Loucy (cell line): ENCODE data around the gene ATRNL1.

Experiments
- H2AFZ ChIP-seq: fragments of 200-600 bp; sonication (generic); 2 replicates; pipeline ENCODE4 v1.6.0; 2016; ENCODE audit warnings: antibody characterized with exemption, mild to moderate bottlenecking, low read length, moderate library complexity
- H3F3A ChIP-seq: fragments of 200-600 bp; 2 replicates; pipeline ENCODE4 v1.6.0; 2016; ENCODE audit warnings: antibody characterized with exemption, low read depth, mild to moderate bottlenecking
- H3K27me3 ChIP-seq: fragments of 200-600 bp; sonication (generic); 2 replicates; pipeline ENCODE4 v1.6.1; 2014; ENCODE audit warnings: low read length, mild to moderate bottlenecking; ENCODE audit not compliant: insufficient read depth, poor library complexity, severe bottlenecking
- H3K36me3 ChIP-seq: fragments of 200-600 bp; sonication (generic); 2 replicates; pipeline ENCODE4 v1.6.1; 2016; ENCODE audit warnings: low read length; ENCODE audit not compliant: insufficient read depth
- H3K4me1 ChIP-seq: fragments of 200-600 bp; sonication (generic); 2 replicates; pipeline ENCODE4 v1.5.1; 2014; ENCODE audit warnings: low read length, mild to moderate bottlenecking; ENCODE audit not compliant: insufficient read depth, poor library complexity, severe bottlenecking
- H3K4me2 ChIP-seq: fragments of 200-600 bp; sonication (generic); 2 replicates; pipeline ENCODE4 v1.6.0; 2014; ENCODE audit warnings: antibody characterized with exemption, low read length, low read depth, mild to moderate bottlenecking; ENCODE audit not compliant: poor library complexity, severe bottlenecking
- H3K4me3 ChIP-seq: fragments of 200-600 bp; sonication (generic); 2 replicates; pipeline ENCODE4 v1.5.1; 2014; ENCODE audit warnings: low read length, mild to moderate bottlenecking, mixed read lengths; ENCODE audit not compliant: poor library complexity, severe bottlenecking
- H3K79me2 ChIP-seq: fragments of 200-600 bp; sonication (generic); 2 replicates; pipeline ENCODE4 v1.6.1; 2014; ENCODE audit warnings: low read length; ENCODE audit not compliant: insufficient read depth
- H3K9ac ChIP-seq: fragments of 200-600 bp; sonication (generic); 2 replicates; pipeline ENCODE4 v1.6.0; 2014; ENCODE audit warnings: mild to moderate bottlenecking, low read depth, low read length, moderate library complexity; ENCODE audit not compliant: poor library complexity, severe bottlenecking
- H3K9me2 ChIP-seq: fragments of 200-600 bp; sonication (generic); replicated peaks from 2 replicates; pipeline ENCODE4 v1.6.1; 2016; ENCODE audit warnings: low read depth, low read length, mixed read lengths
- H3K9me3 ChIP-seq: fragments of 200-600 bp; sonication (generic); 2 replicates; pipeline ENCODE4 v1.6.1; 2014; ENCODE audit warnings: mild to moderate bottlenecking, antibody characterized with exemption, low read length, low read depth; ENCODE audit not compliant: insufficient read depth
- H4K20me1 ChIP-seq: fragments of 200-600 bp; sonication (generic); 2 replicates; pipeline ENCODE4 v1.6.0; 2014; ENCODE audit warnings: antibody characterized with exemption, low read length, mild to moderate bottlenecking; ENCODE audit not compliant: insufficient read depth, poor library complexity, severe bottlenecking
- CTCF ChIP-seq: fragments of 200-600 bp; sonication (generic); conservative IDR thresholded peaks from 2 replicates; pipeline ENCODE4 v1.5.1; 2014; ENCODE audit warnings: mild to moderate bottlenecking, antibody characterized with exemption, low read length
- EZH2phosphoT487 ChIP-seq: fragments of 200-600 bp; IDR thresholded peaks from 2 replicates; pipeline ENCODE4 v1.6.1; 2018; ENCODE audit warnings: antibody characterized with exemption, mild to moderate bottlenecking, moderate library complexity, borderline replicate concordance

Gene ATRNL1

GRCh38 chr10:115483294-115483693, 390.1 kb downstream of the ATRNL1 start:
- Histone ChIP-seq H3K79me2 (no peaks in the 10 kb centered on the region), H3K27me3 (no peaks in the 10 kb centered on the region), H3F3A (0 out of 2 replicates have a peak, but pooled peaks cover 3% of the 10 kb centered on the region), H3K9me3 (no peaks in the 10 kb centered on the region), H4K20me1 (no peaks in the 10 kb centered on the region), H3K4me3 (no peak overlapping the region), H3K36me3 (no peaks in the 10 kb centered on the region), H3K9ac (no peak overlapping the region), H3K4me1 (no peaks in the 10 kb centered on the region), H3K9me2 (no peaks in the 10 kb centered on the region), H3K4me2 (no peak overlapping the region), H2AFZ (no peak overlapping the region)
- TF ChIP-seq EZH2phosphoT487 = no peak
- TF ChIP-seq CTCF = no peak

GRCh38 chr10:115491526-115492140, 398.5 kb downstream of the ATRNL1 start:
- H4K20me1 ChIP-seq = no peaks in the 10 kb centered on the region
- no peaks in the 10 kb centered on the region for H3K79me2 ChIP-seq
- H3K4me1 ChIP-seq = no peaks in the 10 kb centered on the region
- H3K9me3 ChIP-seq = no peaks in the 10 kb centered on the region
- no peak for TF ChIP-seq EZH2phosphoT487
- no peak for TF ChIP-seq CTCF
- no peak overlapping the region for H3K4me3 ChIP-seq
- H3F3A ChIP-seq = no peaks in the 10 kb centered on the region
- no peaks in the 10 kb centered on the region for H3K9me2 ChIP-seq
- H3K36me3 ChIP-seq = no peaks in the 10 kb centered on the region
- no peak overlapping the region for H2AFZ ChIP-seq
- H3K27me3 ChIP-seq = no peaks in the 10 kb centered on the region
- no peak overlapping the region for H3K4me2 ChIP-seq
- H3K9ac ChIP-seq = no peak overlapping the region

- no peak overlapping the region for H3K4me2 ChIP-seq
- no peak overlapping the region for H3K4me3 ChIP-seq
- H3K79me2 ChIP-seq = no peaks in the 10 kb centered on the region
- H3K9me2 ChIP-seq = no peaks in the 10 kb centered on the region
- H3K27me3 ChIP-seq = peaks cover 4% of the 10 kb centered on the region
- no peak overlapping the region for H3K9ac ChIP-seq
- no peaks in the 10 kb centered on the region; the same call in 1 of the 2 replicates for H3K36me3 ChIP-seq
- no peak for TF ChIP-seq CTCF
- TF ChIP-seq EZH2phosphoT487 = no peak
- H4K20me1 ChIP-seq = no peaks in the 10 kb centered on the region
- H3F3A ChIP-seq = no peaks in the 10 kb centered on the region
- no peaks in the 10 kb centered on the region for H3K4me1 ChIP-seq
- H2AFZ ChIP-seq = no peak overlapping the region
- peaks cover 23% of the 10 kb centered on the region for H3K9me3 ChIP-seq
Observed at GRCh38 chr10:115503546-115503945, 410.4 kb downstream of the ATRNL1 start.
